Left renal cortex interstitium (tissue), 4 donors: Measurements from ENCODE around the gene ONECUT1. TPM values are rescaled to one million over a fixed set of nuclear protein-coding genes. Genes with fewer than 3 reads are reported as not detected.

ENCODE experiments used
- DNase-seq, 4 donors: peaks; one replicate each; pipeline ENCODE4 v3.0.0-alpha.2; 2013; ENCODE audit warnings: low read depth in 4 of 4, low spot score in 2 of 4, missing footprints in 1 of 4
- polyA plus RNA-seq, 4 donors: library from polyadenylated mRNA; unstranded; fragments of 120-200 nt; gene quantifications; one replicate each; pipeline ENCODE4 v1.2.1, GENCODE V29; 2013; ENCODE audit not compliant: insufficient read length in 4 of 4

ONECUT1 gene
- polyA plus RNA-seq, 4 donors = 0.28 to 0.35 TPM; not detected in 2

DNA sequence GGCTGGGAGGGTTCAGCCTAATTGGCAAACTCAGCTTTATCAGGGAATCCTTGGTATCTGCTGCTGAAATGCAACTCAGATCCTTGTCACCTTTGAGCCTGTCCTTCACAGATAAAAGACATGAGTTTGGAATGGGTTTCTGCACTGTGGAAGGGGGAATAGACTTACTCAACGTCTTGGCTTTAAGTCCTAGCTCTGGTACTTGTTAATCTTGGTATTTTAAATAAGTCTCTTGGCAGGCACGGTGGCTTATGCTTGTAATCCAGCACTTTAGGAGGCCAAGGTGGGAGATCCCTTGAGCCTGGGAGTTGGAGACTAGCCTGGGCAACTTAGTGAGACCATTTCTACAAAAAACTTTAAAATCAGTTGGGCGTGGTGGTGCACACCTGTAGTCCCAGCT lies 55.8 kb downstream of the ONECUT1 start:
- DNase-seq = no peak

GRCh38 chr15:52733696-52734255 lies 56.4 kb downstream of the ONECUT1 start:
- DNase-seq = no peak

DNA sequence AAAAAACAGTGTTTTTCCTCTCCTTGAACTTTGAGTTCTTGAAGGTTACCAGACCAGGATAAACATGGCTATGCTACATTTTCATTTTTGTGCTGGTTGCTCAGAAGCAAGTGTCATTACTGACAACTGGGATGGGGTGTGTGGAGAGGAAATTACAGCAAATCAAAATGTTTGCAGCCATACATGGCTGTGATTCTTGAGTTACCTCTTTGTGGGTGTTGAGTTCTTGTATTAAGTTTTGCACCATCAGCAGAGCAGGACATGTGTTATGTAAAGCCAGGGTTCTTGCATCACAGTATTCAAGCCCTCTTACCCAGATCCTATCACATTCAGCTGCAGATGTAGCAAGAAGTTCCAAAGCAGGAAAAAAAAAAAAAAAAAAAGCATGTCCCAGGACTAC lies 57.0 kb downstream of the ONECUT1 start:
- DNase-seq = no peak

DNA sequence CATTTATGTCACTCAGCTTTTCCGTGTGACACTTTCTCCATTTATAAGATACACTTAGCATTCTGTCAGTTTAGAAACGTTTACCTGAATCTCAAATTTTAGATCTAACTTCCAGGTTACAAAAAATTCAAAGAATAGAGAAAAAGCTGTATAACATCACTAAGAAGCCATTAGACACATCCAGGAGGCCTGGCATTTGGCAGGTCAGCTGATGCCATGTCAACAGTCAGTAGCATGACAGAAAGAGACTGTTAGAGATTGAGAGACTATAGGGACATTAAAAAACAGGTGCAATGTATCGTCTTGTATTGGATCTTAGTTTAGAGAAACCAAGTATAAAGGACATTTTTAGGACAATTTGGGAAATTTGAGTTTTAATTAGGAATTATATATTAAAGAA lies 57.6 kb downstream of the ONECUT1 start:
- no peak for DNase-seq

GRCh38 chr15:52731732-52732470 lies 58.2 kb downstream of the ONECUT1 start:
- DNase-seq = no peak

- DNase-seq = no peak
Observed at GRCh38 chr15:52731004-52731403, 59.1 kb downstream of the ONECUT1 start.

DNA sequence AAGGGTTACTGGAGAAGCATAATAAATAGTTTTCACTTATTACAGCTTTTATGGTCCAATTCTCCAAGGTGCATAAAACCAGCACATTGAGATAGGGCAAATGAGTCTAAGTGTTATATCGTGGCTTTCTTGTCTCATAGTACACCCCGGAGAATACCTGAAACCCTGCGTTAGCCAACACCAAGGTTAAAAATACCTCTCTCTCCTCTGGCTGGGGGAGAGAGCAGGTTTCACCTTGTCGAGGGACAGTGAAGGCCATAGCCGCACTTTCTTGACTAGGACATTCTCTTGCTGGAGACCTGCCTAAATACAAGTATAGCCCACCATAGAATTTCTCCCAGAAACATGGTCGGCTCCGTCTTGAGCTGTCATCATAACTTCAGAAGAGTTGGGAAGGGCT lies 59.5 kb downstream of the ONECUT1 start:
- DNase-seq = no peak

- DNase-seq = no peak
Observed at GRCh38 chr15:52730173-52730572, 60.0 kb downstream of the ONECUT1 start.

DNA sequence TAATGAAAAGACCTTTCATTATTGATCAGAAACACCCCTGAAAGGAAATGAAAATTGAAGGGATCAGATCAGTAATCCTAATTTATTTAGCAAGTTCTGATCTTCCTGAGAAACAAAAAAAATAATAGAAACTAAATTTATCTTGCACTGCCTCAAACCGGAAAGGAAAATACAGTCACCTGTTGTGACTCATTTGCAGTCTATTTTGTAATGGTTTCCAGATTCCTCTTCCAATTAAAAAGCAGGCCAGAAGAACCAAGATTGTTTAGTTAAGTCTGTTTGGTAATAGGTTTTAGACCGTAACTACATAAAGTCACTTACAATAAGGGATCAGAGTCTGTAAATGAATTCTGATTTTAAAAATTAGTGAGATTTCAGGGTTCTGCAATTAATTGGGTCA lies 61.2 kb downstream of the ONECUT1 start:
- DNase-seq = no peak

- no peak for DNase-seq
Observed at GRCh38 chr15:52727815-52728214, 62.3 kb downstream of the ONECUT1 start.

DNA sequence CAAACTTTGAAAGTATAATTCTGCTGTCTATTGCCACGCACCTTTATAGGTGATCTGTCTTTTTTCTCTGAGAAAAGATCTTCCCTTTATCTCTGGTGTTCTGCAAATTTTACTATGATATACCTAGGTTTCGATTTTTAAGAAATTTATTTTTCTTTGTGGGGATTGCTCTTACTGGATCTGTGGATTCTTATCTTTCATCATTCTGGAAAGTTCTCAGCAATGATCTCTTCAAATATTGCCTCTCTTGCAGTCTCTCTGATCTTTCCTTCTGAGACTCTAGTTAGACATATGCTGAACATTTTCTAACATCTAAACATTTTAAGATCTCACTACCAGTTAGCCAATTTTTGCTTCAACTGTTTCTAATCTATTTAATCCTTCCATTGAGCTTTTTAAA lies 63.9 kb downstream of the ONECUT1 start:
- DNase-seq = no peak

GRCh38 chr15:52718551-52718950 lies 71.6 kb downstream of the ONECUT1 start:
- no peak for DNase-seq

- no peak for DNase-seq
Observed at GRCh38 chr15:52717924-52718323, 72.2 kb downstream of the ONECUT1 start.

GRCh38 chr15:52717481-52717880 lies 72.7 kb downstream of the ONECUT1 start:
- DNase-seq = no peak

DNA sequence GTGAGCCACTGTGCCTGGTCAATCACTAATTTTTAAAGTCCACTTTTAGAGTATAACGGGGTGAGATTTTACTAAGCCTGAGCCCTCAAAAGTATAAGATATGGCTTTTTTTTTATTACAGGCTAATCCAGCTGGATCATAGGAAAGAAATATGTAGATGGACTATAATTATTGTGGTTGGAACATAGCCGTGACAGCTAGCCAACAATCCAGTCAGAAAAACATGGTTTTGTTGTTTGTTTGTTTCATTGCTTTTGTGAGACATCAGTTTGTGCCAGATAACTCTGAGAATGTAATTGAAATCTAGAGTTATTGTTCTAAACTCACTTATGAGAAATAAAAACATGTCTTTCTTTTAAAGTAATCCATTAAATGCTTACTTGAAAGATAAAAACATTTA lies 73.6 kb downstream of the ONECUT1 start:
- no peak for DNase-seq

DNA sequence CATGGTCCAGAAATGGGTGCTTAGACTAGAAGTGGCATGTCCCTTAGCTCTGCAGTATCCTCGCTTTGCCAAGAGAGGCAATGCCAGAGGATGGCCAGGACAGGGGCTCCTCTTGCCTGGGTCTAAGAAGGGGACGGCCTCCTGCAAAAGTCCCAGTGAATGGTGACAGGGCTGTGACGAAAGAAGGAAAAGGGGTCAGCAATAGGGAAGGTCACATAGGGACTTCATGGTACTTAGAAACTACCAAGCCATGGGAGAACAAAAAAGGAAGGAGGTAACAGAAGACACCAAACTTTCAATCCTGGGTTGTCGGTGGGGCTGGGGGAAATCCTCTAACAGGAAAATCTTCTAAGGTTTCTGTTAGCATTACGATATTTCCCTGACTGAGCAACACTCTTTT lies 74.7 kb downstream of the ONECUT1 start:
- no peak for DNase-seq

GRCh38 chr15:52714968-52715367 lies 75.2 kb downstream of the ONECUT1 start:
- no peak for DNase-seq

DNA sequence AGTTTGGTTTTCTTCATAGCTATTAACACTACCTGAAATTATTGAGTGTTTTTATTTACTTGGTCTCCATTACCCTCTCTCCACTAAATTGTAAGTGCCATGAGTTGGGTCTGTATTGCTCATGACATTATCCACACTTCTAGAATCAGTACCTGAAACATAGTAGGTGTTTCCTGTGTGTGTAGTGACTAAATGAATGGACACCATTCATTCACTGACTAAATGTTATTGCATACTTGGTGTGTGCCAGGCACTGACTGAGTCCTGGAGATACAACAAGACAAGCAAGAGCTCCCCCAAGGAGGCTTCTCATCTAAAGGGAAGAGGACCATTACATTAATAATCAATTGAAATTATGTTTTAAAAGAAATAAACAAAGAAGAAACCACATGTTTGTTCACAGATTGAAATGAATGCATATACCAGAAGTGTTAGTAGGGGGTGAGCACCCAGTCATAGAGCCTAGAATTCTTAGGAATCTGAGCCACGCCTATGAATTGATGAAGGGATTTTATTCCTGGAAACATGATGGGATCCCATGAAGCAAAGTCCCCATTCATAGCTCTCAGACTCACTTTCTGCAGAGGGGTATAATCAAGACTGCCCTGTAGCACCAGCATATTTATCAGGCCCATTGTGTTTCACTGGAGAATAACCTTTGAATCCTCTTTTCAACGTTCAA lies 79.3 kb downstream of the ONECUT1 start:
- DNase-seq = no peak

- DNase-seq = no peak
Observed at GRCh38 chr15:52710050-52710707, 80.0 kb downstream of the ONECUT1 start.

GRCh38 chr15:52709187-52709981 lies 80.8 kb downstream of the ONECUT1 start:
- no peak for DNase-seq
